Small intestine (tissue), 7 donors: ENCODE data around the gene GLS. TPM values are rescaled to one million over a fixed set of nuclear protein-coding genes. Genes with fewer than 3 reads are reported as not detected.

Experiments
- DNase-seq, 2 donors: peaks; one replicate each; pipeline versions ENCODE4 v3.0.0 to v3.0.0-alpha.2; 2013
- FAIRE-seq: peaks from 2 replicates; lab custom pipeline; 2012; peaks lifted over from hg19 to GRCh38; lab: Jason Lieb, UNC
- H3K27ac ChIP-seq, 3 donors: one replicate each; pipeline ENCODE4 v1.5.1; 2013; ENCODE audit warnings: low read length in 2 of 3, mild to moderate bottlenecking in 2 of 3, control low read depth in 1 of 3, inconsistent platforms in 1 of 3, low read depth in 1 of 3, moderate library complexity in 1 of 3
- H3K27me3 ChIP-seq, 3 donors: one replicate each; pipeline ENCODE4 v1.6.1; 2013; ENCODE audit warnings: low read length in 3 of 3, inconsistent platforms in 1 of 3; ENCODE audit not compliant: control insufficient read depth in 3 of 3, insufficient read depth in 3 of 3
- H3K36me3 ChIP-seq, 3 donors: one replicate each; pipeline ENCODE4 v1.6.1; 2013; ENCODE audit warnings: low read length in 3 of 3, inconsistent platforms in 1 of 3, low read depth in 1 of 3, mild to moderate bottlenecking in 1 of 3, moderate library complexity in 1 of 3; ENCODE audit not compliant: control insufficient read depth in 3 of 3, insufficient read depth in 2 of 3
- H3K4me1 ChIP-seq, 3 donors: one replicate each; pipeline ENCODE4 v1.6.1; 2013; ENCODE audit warnings: low read length in 2 of 3, inconsistent platforms in 1 of 3, low read depth in 1 of 3, mild to moderate bottlenecking in 1 of 3, moderate library complexity in 1 of 3; ENCODE audit not compliant: control insufficient read depth in 3 of 3, insufficient read depth in 2 of 3
- H3K4me3 ChIP-seq, 3 donors: one replicate each; pipeline ENCODE4 v1.5.1; 2013; ENCODE audit warnings: low read length in 3 of 3, control low read depth in 1 of 3, inconsistent platforms in 1 of 3, low read depth in 1 of 3, mild to moderate bottlenecking in 1 of 3, moderate library complexity in 1 of 3
- H3K9me3 ChIP-seq, 2 donors: one replicate each; pipeline ENCODE4 v1.6.1; 2013; ENCODE audit warnings: low read depth in 1 of 2, low read length in 1 of 2; ENCODE audit not compliant: control insufficient read depth in 2 of 2, insufficient read depth in 1 of 2
- WGBS, 3 donors: extraction: QIAGEN DNeasy Blood & Tissue Kit; methylation state at CpG; one replicate each; pipeline ENCODE4 v1.1.7; 2013; 5-methylcytosine and 5-hydroxymethylcytosine counted together
- polyA plus RNA-seq, 4 donors: library from polyadenylated mRNA; stranded (reverse) in 3 of 4; unstranded in 1 of 4; fragments of 200-250 nt in 3 of 4; fragments of 120-200 nt in 1 of 4; gene quantifications; one replicate each; pipeline versions ENCODE4 v1.2.1 to v1.2.3, GENCODE V29; 2013
- donor health status: healthy with polysubstance abuse.
- donor health status: control.
- donor health status: control.
- donor health status: Bipolar disorder and iron deficiency.
- donor health status: healthy.

The GLS gene
- polyA plus RNA-seq, 4 donors, result 39.3 to 621 (median 48.7) TPM

DNA sequence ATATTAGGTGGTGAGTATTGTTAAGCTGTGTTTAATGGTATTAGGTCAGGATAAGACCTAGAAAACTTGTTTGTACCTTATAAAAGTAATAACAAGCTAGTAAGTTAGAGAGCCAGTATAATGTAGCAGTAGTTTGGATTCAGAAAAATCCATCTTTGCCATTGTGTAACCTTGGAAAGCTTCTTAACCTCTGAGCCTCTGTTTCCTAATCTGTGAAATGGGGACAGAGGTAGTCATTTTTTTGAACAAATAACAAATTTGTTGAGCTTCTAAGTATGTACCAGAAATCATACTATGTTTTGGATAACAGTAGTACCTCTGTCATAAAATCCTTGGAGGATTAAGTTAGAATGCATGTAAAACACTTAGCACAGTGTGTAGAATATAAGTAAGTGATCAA is 12.5 kb downstream of the GLS start:
- no peak for DNase-seq
- H3K4me1 ChIP-seq, result peaks cover 2 to 17% (median 6%) of the 10 kb centered on the region in 3 donors
- H3K4me3 ChIP-seq, result no peak overlapping the region
- no peaks in the 10 kb centered on the region for H3K27me3 ChIP-seq
- H3K36me3 ChIP-seq, result peaks cover 6 to 14% (median 6%) of the 10 kb centered on the region in 3 donors
- FAIRE-seq, result no peak
- no peak overlapping the region for H3K27ac ChIP-seq
- H3K9me3 ChIP-seq, result no peaks in the 10 kb centered on the region

DNA sequence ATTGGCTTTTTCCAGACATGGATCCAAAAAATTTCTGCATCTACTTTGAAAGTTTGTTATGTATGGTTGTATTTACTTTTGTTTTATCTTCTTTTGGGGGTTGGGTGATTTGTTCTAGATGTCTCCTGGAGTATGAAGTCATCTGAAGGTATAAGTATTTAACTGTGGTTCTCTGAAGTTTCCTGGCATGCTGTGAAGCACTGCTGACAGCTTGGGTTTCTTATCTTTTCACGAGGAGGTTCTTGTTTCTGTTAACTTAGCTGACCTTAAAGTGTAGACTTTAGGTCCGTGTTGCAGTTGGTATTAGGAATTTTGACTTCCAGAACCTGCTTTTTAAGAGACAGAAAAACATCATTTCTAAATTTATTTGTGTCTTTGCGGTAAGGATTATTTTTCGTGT is 15.9 kb downstream of the GLS start:
- DNase-seq, result no peak
- Histone ChIP-seq H3K36me3 (peaks cover 3 to 11% (median 8%) of the 10 kb centered on the region in 3 donors), H3K27me3 (no peaks in the 10 kb centered on the region), H3K9me3 (no peaks in the 10 kb centered on the region), H3K4me1 (peaks cover 0 to 7% (median 0%) of the 10 kb centered on the region in 3 donors), H3K27ac (no peak overlapping the region), H3K4me3 (no peak overlapping the region)
- FAIRE-seq, result peak; percentile 71
- WGBS, 3 donors, result 64 to 72% (median 69%) methylated on average over 4 of the region's 4 CpGs

DNA sequence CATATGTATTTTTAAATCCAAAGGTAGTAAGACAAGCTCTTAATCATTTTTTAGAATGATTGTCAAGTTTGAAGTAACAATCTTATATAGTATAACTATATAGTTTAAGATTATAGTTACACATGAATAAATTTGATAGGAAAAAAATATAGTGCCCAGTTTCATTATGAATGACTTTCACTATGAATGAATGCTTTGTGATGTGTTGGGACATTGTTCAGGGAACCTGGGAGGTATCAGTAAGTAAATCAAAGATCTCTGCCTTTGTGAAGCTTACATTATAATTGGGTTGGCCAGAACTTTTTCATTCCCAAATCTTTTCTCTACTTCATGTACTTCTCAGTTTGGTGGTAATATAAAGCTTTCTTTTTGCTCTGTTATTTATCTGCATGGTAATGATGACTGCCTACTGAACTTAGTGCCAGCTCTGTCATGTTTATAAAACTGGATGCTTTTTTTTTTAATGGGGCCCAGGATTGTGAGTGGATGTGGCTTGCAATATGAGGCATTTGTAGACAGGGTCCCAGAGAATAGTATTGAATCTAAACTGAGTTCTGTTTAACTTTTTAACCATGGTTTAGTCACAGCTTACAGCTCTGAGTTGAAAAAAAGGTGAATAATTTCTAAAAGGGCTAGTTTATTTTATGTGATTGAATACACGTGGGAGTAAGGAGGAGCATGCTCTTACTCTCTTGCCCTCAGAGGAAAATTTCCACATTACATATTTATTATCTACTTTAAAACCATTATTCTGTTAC is 23.3 kb downstream of the GLS start:
- peak; percentile 41 for FAIRE-seq
- WGBS, 3 donors, result 66 to 75% (median 73%) methylated on average over 1 of the region's 1 CpG
- H3K36me3 ChIP-seq, result peaks cover 0 to 7% (median 7%) of the 10 kb centered on the region in 3 donors

DNA sequence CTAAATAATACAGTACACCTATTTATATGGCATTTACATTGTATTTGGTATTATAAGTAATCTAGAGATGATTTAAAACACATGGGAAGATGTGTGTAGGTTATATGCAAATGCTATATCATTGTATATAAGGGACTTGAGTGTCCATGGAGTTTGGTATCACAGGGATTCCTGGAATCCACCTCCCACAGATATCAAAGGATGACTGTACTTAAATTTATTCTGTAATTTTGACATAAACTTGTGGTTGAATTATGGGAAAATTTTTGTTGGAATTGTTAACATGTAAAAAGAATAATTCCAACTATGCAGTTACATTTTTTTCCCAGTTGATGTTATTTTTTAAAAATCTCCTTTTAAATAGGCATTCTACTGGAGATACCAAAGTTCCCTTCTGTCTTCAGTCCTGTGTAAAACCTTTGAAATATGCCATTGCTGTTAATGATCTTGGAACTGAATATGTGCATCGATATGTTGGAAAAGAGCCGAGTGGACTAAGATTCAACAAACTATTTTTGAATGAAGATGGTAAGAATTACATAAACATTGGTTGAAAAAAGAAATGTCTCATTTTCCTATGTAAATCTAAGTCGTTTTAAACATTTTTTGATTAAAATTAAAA is 24.1 kb downstream of the GLS start:
- 85 to 88% (median 87%) methylated on average over 3 of the region's 3 CpGs for WGBS, 3 donors
- Histone ChIP-seq H3K4me3 (no peak overlapping the region), H3K27ac (no peak overlapping the region), H3K4me1 (no peaks in the 10 kb centered on the region), H3K36me3 (peaks cover 0 to 9% (median 7%) of the 10 kb centered on the region in 3 donors), H3K27me3 (no peaks in the 10 kb centered on the region), H3K9me3 (no peaks in the 10 kb centered on the region)
- DNase-seq (no peak), FAIRE-seq (no peak)

More for the DNA sequence above, 23.3 kb downstream of the GLS start:
- no peak overlapping the region for H3K27ac ChIP-seq
- no peak overlapping the region for H3K4me3 ChIP-seq
- no peaks in the 10 kb centered on the region for H3K9me3 ChIP-seq
- H3K4me1 ChIP-seq, result no peaks in the 10 kb centered on the region
- DNase-seq, result no peak
- no peaks in the 10 kb centered on the region for H3K27me3 ChIP-seq

DNA sequence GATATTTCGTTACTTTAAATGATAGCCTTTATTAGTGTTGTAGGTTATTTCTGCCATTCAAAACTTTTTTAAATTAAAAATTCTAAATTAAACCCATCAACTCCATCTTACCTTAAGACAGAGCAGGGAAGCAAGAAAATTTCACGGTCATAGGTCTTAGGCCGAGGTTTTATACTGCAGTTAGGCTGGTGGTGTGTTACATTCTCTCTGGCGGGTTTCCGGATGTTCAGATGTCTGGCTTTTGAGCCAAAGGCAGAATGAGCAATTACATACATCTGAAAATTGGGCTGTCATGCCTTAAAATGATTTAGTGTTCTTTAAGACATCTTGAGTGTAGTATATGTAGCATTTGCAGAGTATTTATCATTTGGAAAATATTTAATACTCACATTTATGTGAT is 27.9 kb downstream of the GLS start:
- DNase-seq, result no peak
- H3K9me3 ChIP-seq, result no peaks in the 10 kb centered on the region
- peaks cover 0 to 8% (median 3%) of the 10 kb centered on the region in 3 donors for H3K36me3 ChIP-seq
- WGBS, 3 donors, result 97 to 98% (median 98%) methylated on average over 5 of the region's 5 CpGs
- no peak overlapping the region for H3K27ac ChIP-seq
- no peak for FAIRE-seq
- peaks cover 0 to 5% (median 0%) of the 10 kb centered on the region in 3 donors for H3K4me1 ChIP-seq
- no peaks in the 10 kb centered on the region for H3K27me3 ChIP-seq
- no peak overlapping the region for H3K4me3 ChIP-seq

DNA sequence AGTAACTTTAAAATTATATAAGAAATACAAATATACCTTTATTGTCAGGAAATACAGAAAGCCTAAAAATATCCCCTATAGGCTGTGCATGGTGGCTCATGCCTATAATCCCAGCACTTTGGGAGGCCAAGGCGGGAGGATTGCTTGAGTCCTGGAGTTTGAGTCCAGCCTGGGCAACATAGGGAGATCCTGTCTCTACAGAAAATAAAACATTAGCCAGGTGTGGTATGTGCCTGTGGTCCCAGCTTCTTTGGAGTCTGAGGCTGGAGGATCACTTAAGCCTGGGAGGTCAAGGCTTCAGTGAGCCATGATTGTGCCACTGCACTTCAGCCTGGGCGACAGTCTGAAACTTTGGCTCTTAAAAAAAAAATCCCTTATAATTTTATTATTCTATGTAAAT is 29.1 kb downstream of the GLS start:
- no peak overlapping the region for H3K4me3 ChIP-seq
- 93 to 98% (median 98%) methylated on average over 2 of the region's 2 CpGs for WGBS, 3 donors
- FAIRE-seq, result no peak
- H3K27ac ChIP-seq, result peak overlapping the region in 1 of 3 donors; percentile 16
- H3K27me3 ChIP-seq, result no peaks in the 10 kb centered on the region
- peaks cover 0 to 11% (median 3%) of the 10 kb centered on the region in 3 donors for H3K36me3 ChIP-seq
- no peaks in the 10 kb centered on the region for H3K9me3 ChIP-seq
- peaks cover 0 to 5% (median 0%) of the 10 kb centered on the region in 3 donors for H3K4me1 ChIP-seq
- no peak for DNase-seq

DNA sequence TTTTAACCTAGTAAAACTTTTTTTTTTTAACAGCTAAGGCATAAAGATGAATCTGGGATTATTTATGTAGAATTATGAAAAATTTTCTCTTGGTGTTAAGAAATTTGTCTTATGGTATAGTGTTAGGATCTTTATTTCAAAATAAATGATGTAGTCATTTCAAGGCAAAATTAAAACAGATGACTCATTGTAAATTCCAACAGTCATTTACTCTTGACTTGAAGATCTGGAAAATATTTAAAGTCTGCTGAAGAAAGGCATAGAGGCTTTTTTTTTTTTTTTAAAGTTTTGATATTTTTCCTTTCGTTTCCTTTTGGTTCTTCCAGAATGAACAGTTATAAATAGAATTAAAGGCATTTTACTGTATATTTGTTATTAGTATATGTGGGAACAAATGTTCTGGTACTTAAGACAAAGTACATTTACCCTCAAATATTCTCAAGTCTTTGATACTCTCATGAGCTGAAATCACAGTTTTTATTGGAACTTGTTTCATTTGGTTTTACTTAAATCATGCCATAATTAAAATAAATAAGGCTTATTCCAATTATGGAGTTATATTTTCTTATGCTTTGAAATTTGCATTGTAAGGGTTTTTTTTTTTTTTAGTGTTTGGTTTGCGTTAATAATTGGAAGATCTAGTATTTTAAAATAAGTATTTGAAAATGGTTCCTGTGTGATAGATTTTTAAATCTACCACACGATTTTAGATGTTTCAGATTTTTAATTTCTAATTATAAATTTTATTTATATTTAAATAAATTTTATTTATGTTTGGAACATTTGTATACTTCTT is 29.9 kb downstream of the GLS start:
- no peak overlapping the region for H3K4me3 ChIP-seq
- FAIRE-seq (peak; percentile 67), DNase-seq (no peak)
- H3K4me1 ChIP-seq, result peaks cover 0 to 5% (median 0%) of the 10 kb centered on the region in 3 donors
- WGBS, 3 donors, result 41 to 45% (median 43%) methylated on average over 3 of the region's 3 CpGs
- no peaks in the 10 kb centered on the region for H3K9me3 ChIP-seq
- H3K36me3 ChIP-seq, result peaks cover 0 to 16% (median 3%) of the 10 kb centered on the region in 3 donors
- H3K27ac ChIP-seq, result peak overlapping the region in 1 of 3 donors; percentile 47
- no peaks in the 10 kb centered on the region for H3K27me3 ChIP-seq

DNA sequence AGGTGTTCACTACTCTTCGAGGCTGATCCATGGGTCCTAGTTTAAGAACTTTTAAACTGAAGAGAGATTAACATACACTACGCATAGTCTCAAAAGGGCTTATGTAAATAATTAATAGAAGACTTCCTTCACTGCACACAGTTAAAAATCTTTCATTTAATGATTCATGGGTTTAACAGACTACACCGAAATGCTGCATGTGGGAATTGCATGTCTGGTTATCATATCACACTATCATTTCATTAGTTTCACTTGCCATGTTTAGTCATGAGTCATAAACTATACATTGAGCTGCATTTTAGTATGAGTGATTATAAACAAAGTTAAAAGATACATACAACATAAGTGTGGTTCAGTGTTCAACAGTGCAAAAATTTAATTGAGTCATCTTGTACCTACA is 31.2 kb downstream of the GLS start:
- H3K27ac ChIP-seq, result peak overlapping the region in 1 of 3 donors; percentile 47
- peaks cover 0 to 5% (median 0%) of the 10 kb centered on the region in 3 donors for H3K4me1 ChIP-seq
- no peaks in the 10 kb centered on the region for H3K9me3 ChIP-seq
- no peaks in the 10 kb centered on the region for H3K27me3 ChIP-seq
- no peak overlapping the region for H3K4me3 ChIP-seq
- peaks cover 0 to 14% (median 3%) of the 10 kb centered on the region in 3 donors for H3K36me3 ChIP-seq
- DNase-seq, result peak; percentile 45 to 79
- peak; percentile 10 for FAIRE-seq
- WGBS, 3 donors, result 10 to 44% (median 33%) methylated on average over 3 of the region's 3 CpGs
